ENCODE measurements around the gene WDR31.

Gene WDR31

DNA sequence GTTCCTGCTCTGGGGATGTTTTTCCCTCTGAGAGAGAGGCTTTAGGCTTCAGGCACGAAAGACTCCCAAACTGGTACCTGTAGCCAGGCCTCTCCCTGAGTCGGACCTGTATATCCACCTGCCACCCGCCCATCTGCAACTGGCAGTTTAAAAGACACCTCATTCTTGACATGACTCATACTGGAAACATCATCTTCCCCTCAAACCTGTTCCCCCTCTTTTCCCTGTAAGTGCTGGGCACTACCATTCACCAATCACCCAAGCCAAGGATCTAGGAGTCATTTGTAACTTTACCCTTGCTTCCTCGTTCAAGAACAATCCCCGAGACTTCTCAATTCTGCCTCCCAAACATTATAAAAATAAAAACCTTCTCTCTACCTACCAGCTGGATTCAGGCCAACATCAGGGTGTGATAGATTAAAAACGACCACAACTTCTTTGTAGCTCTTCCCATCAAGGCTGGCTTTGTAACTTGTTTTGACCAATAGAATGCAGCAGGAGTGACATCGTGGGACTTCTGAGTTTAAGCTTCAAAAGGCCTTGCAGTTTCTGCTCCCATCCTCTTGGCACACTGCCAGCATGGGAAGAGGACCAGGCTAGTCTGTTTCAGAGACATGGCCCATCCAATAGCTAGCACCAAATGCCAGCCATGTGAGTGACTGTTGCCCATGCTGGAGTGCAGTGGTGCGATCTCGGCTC is 1.8 kb upstream of the WDR31 start:
- no peak for TF ChIP-seq CTCF (IDR thresholded peaks at IDR 0.05; ENCODE audit: insufficient read depth, low read length, poor library complexity, severe bottlenecking)
- H3K4me3 ChIP-seq (replicated peaks; ENCODE audit: low read depth, low read length), result no peak overlapping the region

GRCh38 chr9:113337714-113338113 is 2.4 kb downstream of the WDR31 start:
- DNase-seq (ENCODE audit: extremely low read depth, insufficient read length), result no peak
- TF ChIP-seq CTCF (IDR thresholded peaks at IDR 0.05; ENCODE audit: insufficient read depth, low read length, poor library complexity, severe bottlenecking), result no peak
- Histone ChIP-seq H3K27me3 (replicated peaks; ENCODE audit: control insufficient read depth, insufficient read depth, low read length) (no peaks in the 10 kb centered on the region), H3K4me3 (replicated peaks; ENCODE audit: low read depth, low read length) (no peak overlapping the region), H3K36me3 (ENCODE audit: control insufficient read depth, insufficient read depth, low read length) (no peaks in the 10 kb centered on the region)

More for the DNA sequence above, 1.8 kb upstream of the WDR31 start:
- H3K36me3 ChIP-seq (ENCODE audit: control insufficient read depth, insufficient read depth, low read length), result no peaks in the 10 kb centered on the region
- no peaks in the 10 kb centered on the region for H3K27me3 ChIP-seq (replicated peaks; ENCODE audit: control insufficient read depth, insufficient read depth, low read length)
- no peak for DNase-seq (ENCODE audit: extremely low read depth, insufficient read length)

- TF ChIP-seq CTCF (IDR thresholded peaks at IDR 0.05; ENCODE audit: insufficient read depth, low read length, poor library complexity, severe bottlenecking), result no peak
- H3K36me3 ChIP-seq (ENCODE audit: control insufficient read depth, insufficient read depth, low read length), result no peaks in the 10 kb centered on the region
- no peaks in the 10 kb centered on the region for H3K27me3 ChIP-seq (replicated peaks; ENCODE audit: control insufficient read depth, insufficient read depth, low read length)
- no peak overlapping the region for H3K4me3 ChIP-seq (replicated peaks; ENCODE audit: low read depth, low read length)
- DNase-seq (ENCODE audit: extremely low read depth, insufficient read length), result no peak
Measured at GRCh38 chr9:113331780-113332179, 8.3 kb downstream of the WDR31 start.

GRCh38 chr9:113328045-113328782 is 11.9 kb downstream of the WDR31 start:
- no peak for DNase-seq (ENCODE audit: extremely low read depth, insufficient read length)
- Histone ChIP-seq H3K27me3 (replicated peaks; ENCODE audit: control insufficient read depth, insufficient read depth, low read length) (no peaks in the 10 kb centered on the region), H3K36me3 (ENCODE audit: control insufficient read depth, insufficient read depth, low read length) (no peaks in the 10 kb centered on the region), H3K4me3 (replicated peaks; ENCODE audit: low read depth, low read length) (no peak overlapping the region)
- TF ChIP-seq CTCF (IDR thresholded peaks at IDR 0.05; ENCODE audit: insufficient read depth, low read length, poor library complexity, severe bottlenecking), result no peak

- Histone ChIP-seq H3K27me3 (replicated peaks; ENCODE audit: control insufficient read depth, insufficient read depth, low read length) (no peaks in the 10 kb centered on the region; the same call in 1 of the 2 replicates), H3K36me3 (ENCODE audit: control insufficient read depth, insufficient read depth, low read length) (no peaks in the 10 kb centered on the region), H3K4me3 (replicated peaks; ENCODE audit: low read depth, low read length) (no peak overlapping the region)
- no peak for TF ChIP-seq CTCF (IDR thresholded peaks at IDR 0.05; ENCODE audit: insufficient read depth, low read length, poor library complexity, severe bottlenecking)
- no peak for DNase-seq (ENCODE audit: extremely low read depth, insufficient read length)
Measured at GRCh38 chr9:113326230-113326629, 13.8 kb downstream of the WDR31 start.

All from GM06990 (cell line).